ENCODE measurements around the gene FUS. TPM values are rescaled to one million over a fixed set of nuclear protein-coding genes. Genes with fewer than 3 reads are reported as not detected.
"Not testable (repeated sequence)": the region's sequence is repeated elsewhere in the genome, so short reads cannot be mapped to it uniquely, and the experiment has no call there.

FUS gene
- total RNA-seq, 1 experiment from 2014 or later = 61.7 TPM

DNA sequence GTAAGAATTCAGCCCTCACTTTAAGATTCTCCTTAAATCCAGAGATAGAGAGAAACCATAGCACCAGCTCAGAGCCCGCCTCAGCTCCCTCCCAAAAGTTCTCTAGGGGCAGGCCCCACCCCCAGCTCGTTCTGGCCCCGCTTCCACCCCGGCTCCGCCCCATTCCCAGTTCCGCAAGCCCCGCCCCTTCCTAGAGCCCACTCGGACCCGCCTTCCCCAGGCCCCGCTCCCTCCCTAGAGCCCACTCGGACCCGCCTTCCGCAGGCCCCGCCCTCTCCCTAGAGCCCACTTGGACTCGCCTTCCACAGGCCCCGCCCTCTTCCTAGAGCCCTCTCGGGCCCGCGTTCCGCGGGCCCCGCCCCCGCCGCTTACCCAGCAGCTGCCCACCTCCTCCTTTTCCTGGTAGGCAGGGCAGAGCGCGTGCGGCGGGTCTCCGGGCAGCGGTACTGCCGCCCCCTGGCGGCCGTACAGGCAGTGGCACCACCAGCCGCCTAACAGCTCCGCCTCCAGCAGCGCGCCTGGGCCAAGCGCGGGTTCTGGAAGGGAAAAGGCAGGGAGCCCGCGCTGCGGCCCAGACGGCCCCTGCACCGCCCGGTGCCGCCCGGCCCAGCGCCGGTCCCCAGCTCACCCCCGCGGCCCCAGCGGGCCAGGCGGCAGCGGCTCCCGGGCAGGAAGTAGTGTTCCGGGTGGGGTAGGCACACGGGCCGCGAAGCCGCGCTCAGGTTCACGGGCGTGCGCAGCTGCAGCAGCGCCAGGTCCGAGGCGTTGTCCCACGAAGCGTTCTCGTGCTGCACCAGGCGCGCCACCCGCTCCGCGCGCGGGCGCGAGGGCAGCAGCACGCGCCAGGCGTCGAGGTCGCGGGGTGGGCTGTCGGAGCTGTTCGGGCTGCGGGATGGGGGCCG, 37.6 kb upstream of the FUS start:
- peak overlapping the region; percentile 67 for H3K9ac ChIP-seq (ENCODE audit: low read length)
- H3K4me3 ChIP-seq (ENCODE audit: low read length) = peak overlapping the region; percentile 65; the same call in 1 of the 2 replicates
- no peaks in the 10 kb centered on the region for H3K27me3 ChIP-seq (ENCODE audit: low read length)
- H3K4me1 ChIP-seq (ENCODE audit: low read length) = peaks cover 13% of the 10 kb centered on the region
- peak overlapping the region; percentile 99 for H2AFZ ChIP-seq (ENCODE audit: low read length)
- H3K27ac ChIP-seq (ENCODE audit: low read length) = no peak overlapping the region
- no peaks in the 10 kb centered on the region for H3K36me3 ChIP-seq (ENCODE audit: insufficient read depth, low read length)
- no peaks in the 10 kb centered on the region for H4K20me1 ChIP-seq (ENCODE audit: insufficient read depth, low read depth, low read length)
- no peaks in the 10 kb centered on the region for H3K79me2 ChIP-seq (ENCODE audit: low read length)
- H3K4me2 ChIP-seq (ENCODE audit: low read depth, low read length, poor library complexity, severe bottlenecking) = peak overlapping the region; percentile 79
- no peaks in the 10 kb centered on the region for H3K9me3 ChIP-seq (ENCODE audit: low read length)
- H3K9me2 ChIP-seq (replicated peaks; ENCODE audit: insufficient read depth, low read length) = no peaks in the 10 kb centered on the region
- peak; percentile 100 for DNase-seq

DNA sequence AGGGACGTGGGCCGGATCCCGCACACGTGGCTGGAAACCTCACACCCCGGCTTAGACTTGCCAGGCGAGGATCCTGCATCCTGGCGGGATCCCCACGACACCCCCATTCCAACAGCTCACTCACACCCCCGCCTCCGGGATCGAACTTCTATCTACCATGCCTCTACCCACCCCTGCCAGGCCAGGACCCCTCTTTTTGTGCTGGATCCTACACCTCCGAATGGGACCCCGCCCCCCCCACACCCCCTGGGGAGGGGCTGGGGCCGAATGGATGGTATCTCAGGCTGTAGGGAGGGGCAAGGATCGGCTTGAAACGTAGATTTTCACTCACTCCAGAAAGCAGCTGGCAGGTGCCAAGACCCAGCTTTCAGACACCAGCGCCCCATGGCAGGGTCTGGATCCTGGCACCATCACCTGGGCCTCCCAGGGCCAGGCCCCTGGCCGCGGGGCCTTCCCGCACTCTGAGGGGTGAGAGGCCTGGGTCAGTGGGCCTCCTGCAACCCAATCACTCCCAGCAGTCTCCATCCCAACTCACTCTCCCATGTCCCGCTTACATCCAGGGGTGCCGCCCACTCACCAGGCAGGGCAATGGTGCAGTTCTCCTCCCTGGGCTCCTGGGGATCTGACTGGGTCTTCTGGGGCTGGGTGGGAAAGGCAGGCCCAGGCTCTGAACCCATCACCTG, 36.8 kb upstream of the FUS start:
- Histone ChIP-seq H3K9ac (ENCODE audit: low read length) (no peak overlapping the region), H3K4me2 (ENCODE audit: low read depth, low read length, poor library complexity, severe bottlenecking) (peak overlapping the region; percentile 73), H3K4me3 (ENCODE audit: low read length) (peak overlapping the region; percentile 65; the same call in 1 of the 2 replicates), H3K27me3 (ENCODE audit: low read length) (no peaks in the 10 kb centered on the region), H3K36me3 (ENCODE audit: insufficient read depth, low read length) (no peaks in the 10 kb centered on the region), H3K9me2 (replicated peaks; ENCODE audit: insufficient read depth, low read length) (no peaks in the 10 kb centered on the region), H3K27ac (ENCODE audit: low read length) (no peak overlapping the region), H4K20me1 (ENCODE audit: insufficient read depth, low read depth, low read length) (no peaks in the 10 kb centered on the region), H3K79me2 (ENCODE audit: low read length) (no peaks in the 10 kb centered on the region), H3K9me3 (ENCODE audit: low read length) (no peaks in the 10 kb centered on the region), H3K4me1 (ENCODE audit: low read length) (peaks cover 13% of the 10 kb centered on the region), H2AFZ (ENCODE audit: low read length) (peak overlapping the region; percentile 99; the same call in 1 of the 2 replicates)
- DNase-seq = no peak

DNA sequence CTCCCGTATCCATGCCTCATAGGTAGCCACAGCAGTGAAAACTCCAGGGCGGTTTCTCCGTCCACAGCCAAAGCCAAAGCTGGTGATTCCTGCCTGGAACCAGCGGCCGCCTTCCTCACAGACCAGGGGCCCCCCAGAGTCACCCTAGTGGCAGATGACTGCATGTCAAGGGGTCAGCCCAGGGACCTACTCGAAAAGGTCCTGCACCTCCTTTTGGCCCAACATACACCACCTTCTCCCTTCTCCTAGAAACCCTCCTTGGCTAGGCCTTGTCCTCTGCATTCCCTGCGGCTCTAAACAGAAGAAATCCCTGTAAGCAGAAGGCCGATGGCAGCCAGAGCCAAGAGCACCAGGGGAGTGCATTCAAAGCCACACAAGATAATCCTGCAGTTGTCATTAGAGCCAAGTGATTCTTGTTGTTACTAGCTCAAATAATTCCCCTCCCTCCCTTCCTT, 36.2 kb upstream of the FUS start:
- Histone ChIP-seq H3K27ac (ENCODE audit: low read length) (no peak overlapping the region), H3K27me3 (ENCODE audit: low read length) (no peaks in the 10 kb centered on the region), H3K4me1 (ENCODE audit: low read length) (peaks cover 13% of the 10 kb centered on the region), H3K9me3 (ENCODE audit: low read length) (no peaks in the 10 kb centered on the region), H3K4me2 (ENCODE audit: low read depth, low read length, poor library complexity, severe bottlenecking) (no peak overlapping the region), H3K9ac (ENCODE audit: low read length) (no peak overlapping the region), H3K36me3 (ENCODE audit: insufficient read depth, low read length) (no peaks in the 10 kb centered on the region), H3K9me2 (replicated peaks; ENCODE audit: insufficient read depth, low read length) (no peaks in the 10 kb centered on the region), H3K4me3 (ENCODE audit: low read length) (no peak overlapping the region), H4K20me1 (ENCODE audit: insufficient read depth, low read depth, low read length) (no peaks in the 10 kb centered on the region), H3K79me2 (ENCODE audit: low read length) (no peaks in the 10 kb centered on the region), H2AFZ (ENCODE audit: low read length) (no peak overlapping the region)
- no peak for DNase-seq

GRCh38 chr16:31144418-31144817, 35.5 kb upstream of the FUS start:
- H3K27ac ChIP-seq (ENCODE audit: low read length); H4K20me1 ChIP-seq (ENCODE audit: insufficient read depth, low read depth, low read length); H3K4me3 ChIP-seq (ENCODE audit: low read length); H3K9ac ChIP-seq (ENCODE audit: low read length); H3K9me2 ChIP-seq (replicated peaks; ENCODE audit: insufficient read depth, low read length); H3K27me3 ChIP-seq (ENCODE audit: low read length); DNase-seq; H3K4me2 ChIP-seq (ENCODE audit: low read depth, low read length, poor library complexity, severe bottlenecking); H3K9me3 ChIP-seq (ENCODE audit: low read length); H3K79me2 ChIP-seq (ENCODE audit: low read length); H3K36me3 ChIP-seq (ENCODE audit: insufficient read depth, low read length); H2AFZ ChIP-seq (ENCODE audit: low read length): not testable (repeated sequence)
- H3K4me1 ChIP-seq (ENCODE audit: low read length) = peaks cover 13% of the 10 kb centered on the region

DNA sequence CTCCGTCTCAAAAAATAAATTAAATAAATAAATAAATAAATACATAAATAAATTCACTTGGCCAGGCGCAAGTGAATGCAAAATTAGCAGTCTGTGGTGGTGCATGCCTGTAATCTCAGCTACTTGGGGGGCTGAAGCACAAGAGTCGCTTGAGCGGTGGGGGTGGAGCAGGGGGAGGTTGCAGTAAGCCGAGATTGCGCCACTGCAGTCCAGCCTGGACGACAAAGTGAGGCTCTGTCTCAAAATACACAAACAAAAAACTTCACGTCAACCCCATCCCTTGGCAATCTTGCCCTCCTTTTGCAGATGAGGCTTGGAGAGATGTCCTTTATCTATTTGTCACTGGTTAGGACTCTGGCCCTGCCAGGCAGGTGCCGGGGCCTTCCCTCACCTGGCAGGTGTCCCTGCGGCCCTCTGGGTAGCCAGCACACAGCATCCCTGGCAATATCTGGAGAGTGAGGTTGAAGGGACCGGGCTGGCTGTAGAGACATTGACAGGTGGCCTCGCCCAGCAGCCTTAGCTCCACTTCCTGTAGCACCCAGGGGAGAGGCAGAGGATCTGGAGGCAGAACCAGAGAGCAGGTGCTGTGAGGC, 34.4 kb upstream of the FUS start:
- H3K27ac ChIP-seq (ENCODE audit: low read length) = no peak overlapping the region
- peaks cover 18% of the 10 kb centered on the region for H3K4me1 ChIP-seq (ENCODE audit: low read length)
- H3K9me2 ChIP-seq (replicated peaks; ENCODE audit: insufficient read depth, low read length) = no peaks in the 10 kb centered on the region
- H3K9ac ChIP-seq (ENCODE audit: low read length) = no peak overlapping the region
- H3K4me2 ChIP-seq (ENCODE audit: low read depth, low read length, poor library complexity, severe bottlenecking) = no peak overlapping the region
- no peak overlapping the region for H2AFZ ChIP-seq (ENCODE audit: low read length)
- no peaks in the 10 kb centered on the region for H4K20me1 ChIP-seq (ENCODE audit: insufficient read depth, low read depth, low read length)
- no peaks in the 10 kb centered on the region for H3K27me3 ChIP-seq (ENCODE audit: low read length)
- no peaks in the 10 kb centered on the region for H3K36me3 ChIP-seq (ENCODE audit: insufficient read depth, low read length)
- no peaks in the 10 kb centered on the region for H3K79me2 ChIP-seq (ENCODE audit: low read length)
- no peaks in the 10 kb centered on the region for H3K9me3 ChIP-seq (ENCODE audit: low read length)
- no peak for DNase-seq
- no peak overlapping the region for H3K4me3 ChIP-seq (ENCODE audit: low read length)

DNA sequence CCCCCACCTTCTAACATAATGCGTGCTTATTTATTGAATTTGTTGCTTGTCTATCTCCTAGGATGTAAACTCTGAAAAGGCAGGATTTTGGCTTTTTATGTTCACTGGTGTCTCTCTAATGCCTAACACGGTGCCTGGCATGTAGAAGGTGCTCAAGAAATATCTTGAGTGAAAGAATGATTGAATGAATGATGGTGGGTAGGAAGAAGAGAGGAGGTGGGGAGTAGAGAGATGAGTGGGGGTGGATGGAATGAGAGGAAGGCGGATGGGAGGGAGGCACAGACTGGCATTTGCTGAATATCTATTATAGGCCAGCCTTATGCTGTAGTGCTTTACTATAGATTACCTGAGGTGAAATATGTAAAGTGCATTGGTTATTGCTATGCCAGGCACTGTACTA, 32.4 kb upstream of the FUS start:
- Histone ChIP-seq H3K79me2 (ENCODE audit: low read length) (no peaks in the 10 kb centered on the region), H4K20me1 (ENCODE audit: insufficient read depth, low read depth, low read length) (no peaks in the 10 kb centered on the region), H3K27ac (ENCODE audit: low read length) (no peak overlapping the region), H3K4me2 (ENCODE audit: low read depth, low read length, poor library complexity, severe bottlenecking) (no peak overlapping the region), H3K9me3 (ENCODE audit: low read length) (no peaks in the 10 kb centered on the region), H3K9ac (ENCODE audit: low read length) (no peak overlapping the region), H3K9me2 (replicated peaks; ENCODE audit: insufficient read depth, low read length) (no peaks in the 10 kb centered on the region), H3K4me1 (ENCODE audit: low read length) (peaks cover 9% of the 10 kb centered on the region), H2AFZ (ENCODE audit: low read length) (no peak overlapping the region), H3K4me3 (ENCODE audit: low read length) (no peak overlapping the region), H3K36me3 (ENCODE audit: insufficient read depth, low read length) (no peaks in the 10 kb centered on the region), H3K27me3 (ENCODE audit: low read length) (no peaks in the 10 kb centered on the region)
- no peak for DNase-seq

GRCh38 chr16:31148281-31148728, 31.6 kb upstream of the FUS start:
- Histone ChIP-seq H2AFZ (ENCODE audit: low read length) (no peak overlapping the region), H3K4me2 (ENCODE audit: low read depth, low read length, poor library complexity, severe bottlenecking) (no peak overlapping the region), H3K36me3 (ENCODE audit: insufficient read depth, low read length) (no peaks in the 10 kb centered on the region)

GRCh38 chr16:31148896-31149295, 31.0 kb upstream of the FUS start:
- no peaks in the 10 kb centered on the region for H3K36me3 ChIP-seq (ENCODE audit: insufficient read depth, low read length)
- H3K79me2 ChIP-seq (ENCODE audit: low read length) = no peaks in the 10 kb centered on the region
- H3K27ac ChIP-seq (ENCODE audit: low read length) = no peak overlapping the region
- peaks cover 5% of the 10 kb centered on the region for H3K4me1 ChIP-seq (ENCODE audit: low read length)
- H3K9ac ChIP-seq (ENCODE audit: low read length) = no peak overlapping the region
- DNase-seq = no peak
- H3K9me3 ChIP-seq (ENCODE audit: low read length) = no peaks in the 10 kb centered on the region
- no peak overlapping the region for H2AFZ ChIP-seq (ENCODE audit: low read length)
- H3K9me2 ChIP-seq (replicated peaks; ENCODE audit: insufficient read depth, low read length) = no peaks in the 10 kb centered on the region
- no peaks in the 10 kb centered on the region for H4K20me1 ChIP-seq (ENCODE audit: insufficient read depth, low read depth, low read length)
- H3K4me3 ChIP-seq (ENCODE audit: low read length) = no peak overlapping the region
- H3K4me2 ChIP-seq (ENCODE audit: low read depth, low read length, poor library complexity, severe bottlenecking) = no peak overlapping the region
- H3K27me3 ChIP-seq (ENCODE audit: low read length) = no peaks in the 10 kb centered on the region

More at GRCh38 chr16:31148281-31148728, 31.6 kb upstream of the FUS start:
- H3K9me2 ChIP-seq (replicated peaks; ENCODE audit: insufficient read depth, low read length) = no peaks in the 10 kb centered on the region
- no peaks in the 10 kb centered on the region for H4K20me1 ChIP-seq (ENCODE audit: insufficient read depth, low read depth, low read length)
- H3K4me1 ChIP-seq (ENCODE audit: low read length) = peaks cover 5% of the 10 kb centered on the region
- no peak overlapping the region for H3K9ac ChIP-seq (ENCODE audit: low read length)
- H3K27me3 ChIP-seq (ENCODE audit: low read length) = no peaks in the 10 kb centered on the region
- no peaks in the 10 kb centered on the region for H3K9me3 ChIP-seq (ENCODE audit: low read length)
- H3K4me3 ChIP-seq (ENCODE audit: low read length) = no peak overlapping the region
- H3K27ac ChIP-seq (ENCODE audit: low read length) = no peak overlapping the region
- H3K79me2 ChIP-seq (ENCODE audit: low read length) = no peaks in the 10 kb centered on the region
- no peak for DNase-seq

Measured in Karpas-422 (cell line).